Stomach (tissue), 4 donors: ENCODE measurements around the gene KLRG1.

Experiments used
- EP300 ChIP-seq: sonication (generic); formaldehyde crosslinking; IDR thresholded peaks from one replicate; pipeline ENCODE4 v1.6.1; 2017; ENCODE audit warnings: antibody characterized with exemption
- POLR2A ChIP-seq, 4 donors: fragments of 450-650 bp; IDR thresholded peaks; one replicate each; pipeline ENCODE4 v1.6.1; 2016; ENCODE audit warnings: antibody characterized with exemption in 4 of 4, control low read depth in 2 of 4, mild to moderate bottlenecking in 1 of 4, moderate library complexity in 1 of 4
- POLR2AphosphoS5 ChIP-seq, 3 donors: sonication (generic); formaldehyde crosslinking; IDR thresholded peaks; one replicate each; pipeline ENCODE4 v1.6.1; 2016; ENCODE audit warnings: antibody characterized with exemption in 3 of 3
- TF ChIP-seq, protein P1 (sequence below), 7 experiments: fragments of 450-650 bp in 4 of 7; fragments of 200-600 bp in 3 of 7; sonication (generic) in 3 of 7; IDR thresholded peaks; one replicate each; pipeline ENCODE4 v1.5.1; 2016 to 2019; ENCODE audit warnings: antibody characterized with exemption in 7 of 7, control low read depth in 2 of 7, mild to moderate bottlenecking in 1 of 7

DNA sequence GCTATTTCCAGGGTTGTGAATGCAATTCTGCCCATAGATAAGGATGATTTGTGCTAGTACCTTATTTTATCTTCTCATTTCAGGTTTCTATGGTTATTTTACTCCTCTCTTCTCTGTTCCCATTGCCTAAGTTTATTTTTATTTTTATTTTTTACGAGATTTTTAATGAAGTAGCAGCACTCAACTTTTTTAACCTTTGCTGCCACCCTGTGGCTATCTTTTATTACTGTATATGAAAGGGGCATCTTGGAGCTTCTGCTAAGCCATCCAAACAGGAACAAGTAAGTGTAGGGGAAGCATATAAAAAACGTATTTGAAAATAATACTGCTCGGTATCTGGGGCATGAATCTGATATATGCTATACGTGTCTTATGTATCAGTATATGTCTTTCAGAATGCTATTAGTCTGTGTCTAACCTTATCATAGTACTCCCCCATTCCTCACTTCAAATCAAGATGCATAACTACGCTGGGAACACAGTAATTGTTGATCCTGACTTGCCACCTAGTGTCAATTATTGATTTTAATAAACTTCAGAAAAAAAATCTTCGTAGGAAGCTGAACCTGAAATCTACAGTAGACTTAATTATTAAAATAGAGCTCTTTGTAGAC lies 60.3 kb downstream of the KLRG1 start:
- TF ChIP-seq, protein P1, sequence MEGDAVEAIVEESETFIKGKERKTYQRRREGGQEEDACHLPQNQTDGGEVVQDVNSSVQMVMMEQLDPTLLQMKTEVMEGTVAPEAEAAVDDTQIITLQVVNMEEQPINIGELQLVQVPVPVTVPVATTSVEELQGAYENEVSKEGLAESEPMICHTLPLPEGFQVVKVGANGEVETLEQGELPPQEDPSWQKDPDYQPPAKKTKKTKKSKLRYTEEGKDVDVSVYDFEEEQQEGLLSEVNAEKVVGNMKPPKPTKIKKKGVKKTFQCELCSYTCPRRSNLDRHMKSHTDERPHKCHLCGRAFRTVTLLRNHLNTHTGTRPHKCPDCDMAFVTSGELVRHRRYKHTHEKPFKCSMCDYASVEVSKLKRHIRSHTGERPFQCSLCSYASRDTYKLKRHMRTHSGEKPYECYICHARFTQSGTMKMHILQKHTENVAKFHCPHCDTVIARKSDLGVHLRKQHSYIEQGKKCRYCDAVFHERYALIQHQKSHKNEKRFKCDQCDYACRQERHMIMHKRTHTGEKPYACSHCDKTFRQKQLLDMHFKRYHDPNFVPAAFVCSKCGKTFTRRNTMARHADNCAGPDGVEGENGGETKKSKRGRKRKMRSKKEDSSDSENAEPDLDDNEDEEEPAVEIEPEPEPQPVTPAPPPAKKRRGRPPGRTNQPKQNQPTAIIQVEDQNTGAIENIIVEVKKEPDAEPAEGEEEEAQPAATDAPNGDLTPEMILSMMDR (IDR thresholded peaks at IDR 0.05): peak in 3 of 7 experiments; percentile 10 to 47 (median 31)
- no peak for TF ChIP-seq POLR2A (IDR thresholded peaks at IDR 0.05)
- TF ChIP-seq EP300: no peak
- TF ChIP-seq POLR2AphosphoS5 (IDR thresholded peaks at IDR 0.05): no peak
